ENCODE measurements around the gene CACNA1B.

DNA sequence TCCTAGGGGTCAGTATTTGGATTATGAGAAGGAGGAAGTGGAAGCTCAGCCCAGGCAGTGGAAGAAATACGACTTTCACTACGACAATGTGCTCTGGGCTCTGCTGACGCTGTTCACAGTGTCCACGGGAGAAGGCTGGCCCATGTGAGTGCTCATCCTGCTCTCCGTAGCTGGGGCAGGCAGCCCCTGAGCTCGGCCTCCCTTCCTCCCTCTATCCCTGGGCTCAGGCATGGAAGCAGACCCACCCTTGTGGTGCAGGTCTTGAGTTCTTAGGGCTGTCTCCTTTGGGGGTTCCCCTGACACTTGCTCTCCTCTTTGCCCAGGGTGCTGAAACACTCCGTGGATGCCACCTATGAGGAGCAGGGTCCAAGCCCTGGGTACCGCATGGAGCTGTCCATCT, 180.1 kb downstream of the CACNA1B start:
- TF ChIP-seq EZH2 (IDR thresholded peaks at IDR 0.05; ENCODE audit: borderline replicate concordance, low read length) (no peak), CTCF (conservative IDR thresholded peaks at IDR 0.05 in 1 of 2, IDR thresholded peaks at IDR 0.05 in 1 of 2; ENCODE audit: extremely low read depth in 1 of 2, insufficient read depth in 1 of 2, low read depth in 1 of 2, low read length in 2 of 2) (no peak)

All from mammary epithelial cell (primary cell).